Measurements from ENCODE around the gene LYRM2.
"Not testable (repeated sequence)": the region's sequence is repeated elsewhere in the genome, so short reads cannot be mapped to it uniquely, and the experiment has no call there.

LYRM2 gene

GRCh38 chr6:89650579-89650978, 12.0 kb upstream of the LYRM2 start:
- DNase-seq (ENCODE audit: insufficient read length, low spot score) (no peak), FAIRE-seq (no peak)

- FAIRE-seq, result no peak
- no peak for DNase-seq (ENCODE audit: insufficient read length, low spot score)
Measured at GRCh38 chr6:89649682-89650081, 11.1 kb upstream of the LYRM2 start.

- DNase-seq (ENCODE audit: insufficient read length, low spot score), result no peak
- no peak for FAIRE-seq
Measured at GRCh38 chr6:89644864-89645263, 6.3 kb upstream of the LYRM2 start.

GRCh38 chr6:89643406-89643805, 4.9 kb upstream of the LYRM2 start:
- DNase-seq (ENCODE audit: insufficient read length, low spot score) (no peak), FAIRE-seq (no peak)

- DNase-seq (ENCODE audit: insufficient read length, low spot score) (no peak), FAIRE-seq (no peak)
Measured at GRCh38 chr6:89642956-89643355, 4.4 kb upstream of the LYRM2 start.

- DNase-seq (ENCODE audit: insufficient read length, low spot score); FAIRE-seq: not testable (repeated sequence)
Measured at GRCh38 chr6:89641581-89641980, 3.0 kb upstream of the LYRM2 start.

GRCh38 chr6:89640804-89641203, 2.3 kb upstream of the LYRM2 start:
- FAIRE-seq (no peak), DNase-seq (ENCODE audit: insufficient read length, low spot score) (no peak)

GRCh38 chr6:89637960-89638319, 607 bp downstream of the LYRM2 start:
- no peak for DNase-seq (ENCODE audit: insufficient read length, low spot score)
- FAIRE-seq, result no peak

- DNase-seq (ENCODE audit: insufficient read length, low spot score); FAIRE-seq: not testable (repeated sequence)
Measured at GRCh38 chr6:89636412-89636811, 2.1 kb downstream of the LYRM2 start.

- DNase-seq (ENCODE audit: insufficient read length, low spot score) (no peak), FAIRE-seq (no peak)
Measured at GRCh38 chr6:89630488-89630887, 8.1 kb downstream of the LYRM2 start.

- no peak for DNase-seq (ENCODE audit: insufficient read length, low spot score)
Measured at GRCh38 chr6:89623749-89624148, 14.8 kb downstream of the LYRM2 start.

GRCh38 chr6:89619567-89619966, 19.0 kb downstream of the LYRM2 start:
- no peak for DNase-seq (ENCODE audit: insufficient read length, low spot score)
- no peak for FAIRE-seq

More at GRCh38 chr6:89623749-89624148, 14.8 kb downstream of the LYRM2 start:
- no peak for FAIRE-seq

GRCh38 chr6:89618026-89618425, 20.5 kb downstream of the LYRM2 start:
- no peak for DNase-seq (ENCODE audit: insufficient read length, low spot score)
- no peak for FAIRE-seq

- DNase-seq (ENCODE audit: insufficient read length, low spot score), result no peak
- no peak for FAIRE-seq
Measured at GRCh38 chr6:89616531-89616930, 22.0 kb downstream of the LYRM2 start.

GRCh38 chr6:89615882-89616281, 22.7 kb downstream of the LYRM2 start:
- no peak for FAIRE-seq

GRCh38 chr6:89613790-89614189, 24.8 kb downstream of the LYRM2 start:
- no peak for DNase-seq (ENCODE audit: insufficient read length, low spot score)
- FAIRE-seq, result no peak

More at GRCh38 chr6:89615882-89616281, 22.7 kb downstream of the LYRM2 start:
- no peak for DNase-seq (ENCODE audit: insufficient read length, low spot score)

- no peak for DNase-seq (ENCODE audit: insufficient read length, low spot score)
- no peak for FAIRE-seq
Measured at GRCh38 chr6:89612121-89612520, 26.4 kb downstream of the LYRM2 start.

- no peak for DNase-seq (ENCODE audit: insufficient read length, low spot score)
- no peak for FAIRE-seq
Measured at GRCh38 chr6:89611666-89612065, 26.9 kb downstream of the LYRM2 start.

GRCh38 chr6:89610149-89610642, 28.4 kb downstream of the LYRM2 start:
- DNase-seq (ENCODE audit: insufficient read length, low spot score), result peak; percentile 46
- FAIRE-seq, result peak; percentile 87

- FAIRE-seq (no peak), DNase-seq (ENCODE audit: insufficient read length, low spot score) (no peak)
Measured at GRCh38 chr6:89605861-89606260, 32.7 kb downstream of the LYRM2 start.

GRCh38 chr6:89604653-89605052, 33.9 kb downstream of the LYRM2 start:
- DNase-seq (ENCODE audit: insufficient read length, low spot score) (no peak), FAIRE-seq (no peak)

- DNase-seq (ENCODE audit: insufficient read length, low spot score) (no peak), FAIRE-seq (no peak)
Measured at GRCh38 chr6:89602166-89602565, 36.4 kb downstream of the LYRM2 start.

GRCh38 chr6:89599727-89600126, 38.8 kb downstream of the LYRM2 start:
- FAIRE-seq (no peak), DNase-seq (ENCODE audit: insufficient read length, low spot score) (no peak)

Data from GM19239 (cell line).